Skeletal muscle cell (primary cell): ENCODE data around the gene SPRR1B.
A peak's percentile ranks its signal among the peaks of the same experiment; 100 is the strongest.
"Not testable (repeated sequence)": the region's sequence is repeated elsewhere in the genome, so short reads cannot be mapped to it uniquely, and the experiment has no call there.

Source experiments
- DNase-seq: peaks from one replicate; pipeline ENCODE4 v3.0.0-alpha.2; 2010; ENCODE audit warnings: low read depth
- H3K4me3 ChIP-seq: 2 replicates; pipeline ENCODE4 v1.5.1; 2011; ENCODE audit warnings: low read depth, mild to moderate bottlenecking, control low read depth, low read length, moderate library complexity

Gene SPRR1B

DNA sequence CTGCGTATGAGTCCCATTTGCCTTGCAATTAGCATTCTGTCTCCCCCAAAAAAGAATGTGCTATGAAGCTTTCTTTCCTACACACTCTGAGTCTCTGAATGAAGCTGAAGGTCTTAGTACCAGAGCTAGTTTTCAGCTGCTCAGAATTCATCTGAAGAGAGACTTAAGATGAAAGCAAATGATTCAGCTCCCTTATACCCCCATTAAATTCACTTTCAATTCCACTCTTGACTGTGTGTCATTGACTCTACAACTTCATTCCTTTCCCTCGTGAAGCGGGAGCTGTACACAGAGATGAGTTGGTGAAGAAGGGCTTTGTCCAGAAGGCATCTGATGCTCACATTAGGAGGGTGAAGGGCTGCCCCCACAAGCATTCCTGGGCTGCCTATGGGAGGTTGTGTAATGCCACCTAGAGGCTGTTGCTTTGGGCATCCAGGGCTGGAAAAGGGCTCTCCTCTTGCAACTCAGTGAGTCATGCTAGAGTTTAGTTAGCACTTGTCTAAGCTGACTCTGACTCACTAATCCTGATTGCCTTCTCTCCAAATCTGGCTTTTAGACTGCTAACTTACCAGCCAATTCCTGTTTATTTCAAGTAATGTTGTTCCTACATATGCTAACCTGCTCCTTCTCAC is 1.8 kb downstream of the SPRR1B start:
- H3K4me3 ChIP-seq, result no peak overlapping the region

DNA sequence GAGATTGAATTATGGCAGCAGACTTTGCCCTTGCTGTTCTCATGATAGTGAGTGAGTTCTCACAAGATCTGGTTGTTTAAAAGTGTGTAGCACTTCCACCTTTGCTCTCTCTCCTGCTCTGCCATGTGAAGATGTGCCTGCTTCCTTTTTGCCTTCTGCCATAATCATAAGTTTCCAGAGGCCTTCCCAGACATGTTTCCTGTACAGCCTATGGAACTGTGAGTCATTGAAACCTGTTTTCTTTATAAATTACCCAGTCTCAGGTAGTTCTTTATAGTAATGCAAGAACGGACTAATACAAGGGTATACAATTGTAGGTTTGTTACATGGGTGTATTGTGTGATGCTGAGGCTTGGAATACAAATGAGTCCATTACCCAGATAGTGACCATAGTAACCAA is 4.2 kb downstream of the SPRR1B start:
- H3K4me3 ChIP-seq, result no peak overlapping the region
- no peak for DNase-seq

More for the DNA sequence above, 1.8 kb downstream of the SPRR1B start:
- DNase-seq, result peak; percentile 11

DNA sequence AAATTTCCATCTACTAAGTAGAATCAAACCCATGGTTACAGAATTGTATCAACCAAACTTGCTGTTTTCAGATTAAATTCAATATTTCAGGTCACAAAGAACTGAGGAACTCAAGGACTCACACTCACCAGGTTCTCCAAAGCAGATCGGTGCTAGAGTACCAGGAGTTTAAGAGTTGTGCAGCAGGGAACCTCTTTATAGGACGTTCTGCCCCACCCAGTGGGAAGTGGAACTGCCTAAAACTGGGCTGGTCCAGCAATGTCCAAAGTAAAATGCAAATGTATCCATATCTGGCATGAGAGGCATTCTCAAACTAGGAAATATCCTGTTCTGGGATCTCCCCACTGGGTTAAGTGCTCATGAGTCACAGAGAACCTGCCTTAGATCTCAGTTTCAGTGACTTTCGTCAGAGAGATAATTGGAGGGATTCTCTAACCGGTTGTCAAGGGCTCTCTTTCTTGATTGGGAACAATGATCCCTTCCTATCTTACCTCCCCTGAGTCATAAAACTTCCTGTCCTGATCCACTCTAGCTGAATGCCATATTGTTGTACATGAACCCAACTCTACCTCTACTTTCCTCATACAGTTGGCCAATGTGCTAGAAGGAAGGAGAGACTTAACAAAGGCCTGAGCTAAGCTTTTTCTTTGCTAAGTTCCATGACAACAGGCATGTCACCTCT is 10.1 kb downstream of the SPRR1B start, which contains the start of gene SPRR2D:
Gene SPRR2D, minus strand, starts transcription at position 171 of the 682 bp plus-strand sequence. CDS start 774 bp downstream, outside the sequence.
- DNase-seq, result no peak
- no peak within 1 kb of the TSS for H3K4me3 ChIP-seq

DNA sequence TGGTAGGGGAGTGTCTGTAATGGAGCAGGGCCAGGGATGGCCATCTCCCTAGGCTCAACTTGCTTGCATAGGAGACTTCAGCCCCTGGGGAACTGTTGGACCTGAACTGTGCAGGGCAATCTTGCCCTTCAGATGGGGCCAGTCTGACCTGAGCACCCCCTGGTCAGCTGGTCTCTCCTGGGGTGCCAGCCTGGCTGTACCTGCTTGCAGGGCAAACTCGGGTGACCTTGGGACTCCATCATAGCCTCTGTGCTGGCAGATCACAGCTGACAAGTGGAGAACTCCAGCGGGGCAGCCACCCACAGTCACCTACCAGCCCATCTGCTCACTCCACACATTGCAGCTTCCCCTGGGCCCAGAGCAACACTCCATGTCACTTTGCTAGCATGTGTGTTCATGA is 18.2 kb downstream of the SPRR1B start:
- DNase-seq, result no peak

DNA sequence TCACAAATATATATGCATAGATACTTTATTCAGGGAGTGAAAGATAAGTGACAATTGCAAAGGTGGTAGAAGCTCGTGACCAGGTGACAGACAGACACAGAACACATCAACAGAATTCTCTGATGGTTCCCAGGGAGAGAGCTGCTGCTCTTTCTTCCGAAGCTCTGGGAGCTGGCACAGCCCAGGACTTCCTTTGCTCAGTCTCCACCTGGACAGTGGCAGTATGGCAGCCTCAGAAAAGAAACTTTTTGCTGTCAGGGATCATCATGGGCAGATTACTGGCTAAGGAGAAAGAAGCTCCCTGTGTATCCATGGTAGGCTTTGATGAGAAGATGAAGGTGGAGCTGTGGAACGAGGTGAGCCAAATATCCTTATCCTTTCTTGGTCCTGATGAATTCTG is 25.1 kb downstream of the SPRR1B start:
- DNase-seq, H3K4me3 ChIP-seq: not testable (repeated sequence)

More for the DNA sequence above, 18.2 kb downstream of the SPRR1B start:
- no peak overlapping the region for H3K4me3 ChIP-seq

DNA sequence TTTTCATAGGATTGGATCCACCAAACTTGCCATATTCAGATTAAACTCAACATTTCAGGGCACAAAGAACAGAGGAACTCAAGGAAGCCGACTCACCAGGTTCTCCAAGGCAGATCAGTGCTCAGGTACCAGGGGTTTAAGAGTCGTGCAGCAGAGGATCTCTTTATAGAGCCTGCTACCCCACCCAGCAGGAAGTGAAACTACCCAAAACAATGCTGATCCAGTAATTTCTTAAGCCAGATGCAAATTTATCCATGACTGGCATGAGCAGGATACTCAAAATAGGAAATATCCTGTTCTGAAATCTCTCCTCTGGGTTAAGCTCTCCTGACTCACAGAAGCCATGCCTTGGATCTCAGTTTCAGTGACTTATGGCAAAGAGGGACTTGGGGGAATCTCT is 26.4 kb downstream of the SPRR1B start, which contains the start of gene SPRR2A:
Gene SPRR2A, minus strand, starts transcription at position 138 of the 400 bp plus-strand sequence. CDS start 777 bp downstream, outside the sequence.
- DNase-seq, result no peak
- no peak within 1 kb of the TSS for H3K4me3 ChIP-seq

DNA sequence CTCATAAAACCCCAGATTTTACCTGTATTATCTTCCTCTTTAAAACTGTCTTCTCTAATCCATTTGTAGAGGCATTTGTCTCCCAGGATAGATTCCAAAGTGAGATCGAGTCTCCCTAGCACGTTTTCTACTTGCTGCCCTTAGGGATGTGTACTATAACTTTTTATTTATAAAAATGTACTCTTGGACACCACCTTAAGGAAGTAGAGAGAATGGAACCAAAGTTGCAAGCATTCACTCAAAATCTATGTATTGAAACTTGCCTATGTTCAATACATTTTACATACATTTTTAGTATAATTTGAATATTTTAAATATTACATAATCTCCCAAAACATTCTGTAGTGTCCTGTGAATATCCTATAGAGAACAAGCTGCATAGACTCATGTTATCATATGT is 27.2 kb downstream of the SPRR1B start:
- H3K4me3 ChIP-seq, result no peak overlapping the region

DNA sequence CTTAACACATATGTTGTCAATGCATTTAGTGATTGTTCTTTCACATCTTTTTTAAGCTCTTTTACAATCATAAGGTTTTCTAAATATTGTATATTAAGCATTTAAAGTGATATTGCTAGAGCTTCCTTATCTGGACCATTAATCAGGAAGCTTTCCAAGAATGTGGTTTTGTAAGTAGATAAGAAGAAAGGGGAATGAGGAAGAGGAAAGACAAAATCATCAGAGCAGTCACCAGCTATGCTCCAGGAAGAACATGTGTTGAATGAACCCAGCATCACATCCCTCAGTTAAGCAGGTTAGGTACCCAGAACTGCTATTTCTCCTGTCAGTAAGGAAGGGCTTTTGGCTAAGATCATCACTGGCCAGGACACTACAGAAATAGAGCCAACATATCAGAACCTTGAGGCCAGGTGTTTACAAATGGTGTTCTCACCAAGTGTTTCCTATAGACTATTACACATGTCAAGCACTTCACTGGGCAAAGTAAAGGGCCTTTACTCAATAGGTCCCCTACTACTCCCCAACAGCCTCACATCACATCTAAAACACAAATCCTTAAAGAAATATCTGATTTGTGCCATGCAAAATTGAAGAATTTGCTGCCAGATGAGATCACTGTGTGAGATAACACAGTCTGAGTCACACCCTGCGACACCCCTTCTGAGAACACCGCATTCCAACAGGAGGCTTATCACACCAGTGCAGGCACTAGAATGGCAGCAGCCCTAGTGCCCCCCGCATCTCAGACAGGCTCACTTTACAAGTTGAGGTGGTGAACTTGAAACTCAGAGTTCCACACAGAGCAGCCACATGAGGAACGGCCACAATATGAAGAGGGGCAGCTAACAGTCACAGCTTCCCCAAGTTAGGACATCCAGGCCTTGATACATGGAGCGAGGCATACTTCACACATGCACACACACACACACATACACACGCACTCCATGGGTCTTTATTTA is 28.1 kb downstream of the SPRR1B start:
- DNase-seq, result no peak
- H3K4me3 ChIP-seq, result no peak overlapping the region

More for the DNA sequence above, 27.2 kb downstream of the SPRR1B start:
- DNase-seq, result no peak

DNA sequence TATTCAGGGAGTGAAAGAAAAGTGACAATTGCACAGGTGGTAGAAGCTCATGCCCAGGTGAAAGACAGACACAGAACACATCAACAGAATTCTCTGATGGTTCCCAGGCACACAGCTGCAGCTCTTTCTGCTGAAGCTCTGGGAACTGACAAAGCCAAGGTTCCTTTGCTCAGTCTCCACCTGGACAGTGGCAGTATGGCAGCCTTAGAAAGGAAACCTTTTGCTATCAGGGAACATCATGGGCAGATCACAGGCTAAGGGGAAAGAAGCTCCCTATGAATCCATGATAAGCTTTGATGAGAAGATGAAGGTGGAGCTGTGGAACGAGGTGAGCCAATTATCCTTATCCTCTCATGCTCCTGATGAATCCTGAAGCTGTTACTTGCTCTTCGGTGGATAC is 39.2 kb downstream of the SPRR1B start:
- no peak overlapping the region for H3K4me3 ChIP-seq
- no peak for DNase-seq

DNA sequence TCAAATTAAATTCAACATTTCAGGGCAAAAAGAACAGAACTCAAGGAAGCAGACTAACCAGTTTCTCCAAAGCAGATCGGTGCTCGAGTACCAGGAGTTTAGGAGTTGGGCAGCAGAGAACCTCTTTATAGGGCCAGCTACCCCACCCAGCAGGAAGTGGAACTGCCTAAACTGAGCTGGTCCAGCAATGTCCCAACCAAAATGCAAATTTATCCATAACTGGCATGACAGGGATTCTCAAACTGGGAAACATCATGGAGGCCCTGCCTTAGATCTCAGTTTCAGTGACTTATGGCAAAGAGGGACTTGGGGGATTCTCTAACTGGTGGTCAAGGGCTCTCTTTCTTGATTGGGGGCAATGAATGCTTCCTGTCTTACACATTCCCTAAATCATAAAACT is 40.5 kb downstream of the SPRR1B start, which contains the start of gene SPRR2B:
Gene SPRR2B, minus strand, starts transcription at position 101 of the 400 bp plus-strand sequence. CDS start 772 bp downstream, outside the sequence.
- no peak for DNase-seq
- H3K4me3 ChIP-seq, result no peak within 1 kb of the TSS

DNA sequence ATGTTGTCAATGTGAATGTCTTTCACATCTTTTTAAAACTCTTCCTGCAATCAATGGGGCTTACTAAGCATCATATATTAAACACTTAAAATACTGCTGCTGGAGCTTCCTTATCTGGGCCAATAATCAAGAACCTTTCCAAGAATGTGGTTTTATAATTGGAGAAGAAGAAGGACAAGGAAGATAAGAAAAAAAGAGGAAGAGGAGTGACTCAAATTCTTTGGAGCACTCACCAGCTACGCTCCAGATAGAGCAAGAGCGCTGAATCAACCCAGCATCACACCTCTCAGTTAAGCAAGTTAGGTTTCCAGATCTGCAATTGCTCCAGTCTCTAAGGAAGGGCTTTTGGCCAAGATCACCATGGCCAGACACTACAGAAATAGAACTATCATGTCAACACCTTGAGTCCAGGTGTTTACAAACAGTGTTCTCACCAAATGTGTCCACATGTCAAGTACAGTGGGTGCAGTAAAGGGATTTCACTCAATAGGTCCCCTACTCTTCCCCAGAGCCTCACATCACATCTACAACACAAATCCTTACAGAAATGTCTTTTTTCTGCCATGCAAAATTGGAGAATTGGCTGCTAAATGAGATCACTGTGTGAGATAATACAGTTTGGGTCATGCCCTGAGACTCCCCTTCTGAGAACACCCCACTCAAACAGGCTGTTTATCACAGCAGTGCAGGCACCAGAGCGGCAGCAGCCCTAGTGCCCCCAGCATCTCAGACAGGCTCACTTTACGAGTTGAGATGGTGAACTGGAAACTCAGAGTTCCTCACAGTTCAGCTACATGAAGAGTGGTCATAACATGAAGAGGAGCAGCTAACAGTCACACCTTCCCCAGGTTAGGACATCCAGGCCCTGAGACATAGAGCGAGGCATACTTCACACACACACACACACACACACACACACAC is 42.1 kb downstream of the SPRR1B start:
- H3K4me3 ChIP-seq, result no peak overlapping the region
- DNase-seq, result no peak

DNA sequence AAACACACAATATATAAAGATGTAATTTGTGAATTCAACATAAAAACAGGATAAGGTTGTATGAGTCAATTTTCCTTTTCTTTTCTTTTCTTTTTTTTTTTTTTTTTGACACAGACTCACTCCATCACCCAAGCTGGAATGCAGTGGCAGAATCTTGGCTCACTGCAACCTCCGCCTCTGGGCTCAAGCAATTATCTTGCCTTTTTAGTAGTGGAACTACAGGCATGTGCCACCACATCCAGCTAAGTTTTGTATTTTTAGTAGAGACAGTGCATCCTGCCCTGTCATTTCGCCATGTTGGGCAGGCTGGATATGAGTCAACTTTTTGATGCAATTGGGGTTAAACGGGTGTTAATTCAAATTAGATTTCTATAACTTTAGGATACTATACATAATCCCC is 50.7 kb downstream of the SPRR1B start:
- DNase-seq, result no peak
- no peak overlapping the region for H3K4me3 ChIP-seq
